HL-60 (cell line): ENCODE results near the gene SEC16B.
A peak's percentile ranks its signal among the peaks of the same experiment; 100 is the strongest.

Source experiments
- DNase-seq, 2 experiments: peaks; one replicate each; pipeline ENCODE4 v3.0.0-alpha.2; 2010 to 2020; ENCODE audit warnings: low read depth in 1 of 2, low spot score in 1 of 2
- H3K27ac ChIP-seq: fragments of 250-450 bp; sonication (Bioruptor Pico); replicated peaks from 2 replicates; pipeline ENCODE4 v1.5.1; 2020; ENCODE audit warnings: mild to moderate bottlenecking, moderate library complexity
- H3K27me3 ChIP-seq: fragments of 250-450 bp; sonication (Bioruptor Pico); 2 replicates; pipeline ENCODE4 v1.5.1; 2021; ENCODE audit warnings: mild to moderate bottlenecking, moderate library complexity; ENCODE audit not compliant: insufficient read depth, poor library complexity, severe bottlenecking
- H3K4me3 ChIP-seq: replicated peaks from 2 replicates; pipeline ENCODE4 v1.5.1; 2011; ENCODE audit warnings: mild to moderate bottlenecking, control low read depth, low read length; ENCODE audit not compliant: insufficient read depth
- CTCF ChIP-seq: IDR thresholded peaks from one replicate; pipeline ENCODE4 v1.5.1; 2011; ENCODE audit warnings: low read length, control low read depth, inconsistent platforms; ENCODE audit not compliant: insufficient read depth
- GABPA ChIP-seq: IDR thresholded peaks from 2 replicates; pipeline ENCODE4 v1.6.1; 2012; ENCODE audit warnings: low read depth
- POLR2AphosphoS5 ChIP-seq: IDR thresholded peaks from 2 replicates; pipeline ENCODE4 v1.6.1; 2012; ENCODE audit warnings: low read depth
- REST ChIP-seq: IDR thresholded peaks from 2 replicates; pipeline ENCODE4 v1.6.1; 2012; ENCODE audit warnings: low read depth; ENCODE audit not compliant: insufficient replicate concordance
- SPI1 ChIP-seq: IDR thresholded peaks from 2 replicates; pipeline ENCODE4 v1.6.1; 2012; ENCODE audit warnings: low read depth, mild to moderate bottlenecking, borderline replicate concordance

Gene SEC16B

GRCh38 chr1:177945943-177946650, 23.8 kb downstream of the SEC16B start:
- TF ChIP-seq POLR2AphosphoS5 (no peak), GABPA (no peak), CTCF (peak; percentile 67), SPI1 (no peak), REST (no peak)
- Histone ChIP-seq H3K4me3 (no peak overlapping the region), H3K27ac (no peak overlapping the region), H3K27me3 (no peaks in the 10 kb centered on the region)
- DNase-seq = peak in 1 of 2 experiments; percentile 40

- no peaks in the 10 kb centered on the region for H3K27me3 ChIP-seq
- H3K4me3 ChIP-seq = no peak overlapping the region
- no peak overlapping the region for H3K27ac ChIP-seq
- DNase-seq = no peak
- TF ChIP-seq GABPA (no peak), REST (no peak), POLR2AphosphoS5 (no peak), CTCF (no peak)
Observed at GRCh38 chr1:177944016-177944949, 25.6 kb downstream of the SEC16B start.

GRCh38 chr1:177941976-177942375, 27.9 kb downstream of the SEC16B start:
- H3K27me3 ChIP-seq = no peaks in the 10 kb centered on the region
- TF ChIP-seq POLR2AphosphoS5 = no peak
- H3K4me3 ChIP-seq = no peak overlapping the region
- no peak for DNase-seq
- H3K27ac ChIP-seq = no peak overlapping the region

GRCh38 chr1:177940682-177941081, 29.2 kb downstream of the SEC16B start:
- no peak for DNase-seq
- Histone ChIP-seq H3K27ac (no peak overlapping the region), H3K4me3 (no peak overlapping the region), H3K27me3 (no peaks in the 10 kb centered on the region)
- no peak for TF ChIP-seq GABPA
- no peak for TF ChIP-seq POLR2AphosphoS5
- no peak for TF ChIP-seq SPI1
- TF ChIP-seq CTCF = no peak
- TF ChIP-seq REST = no peak
